PC-3 (cell line): Measurements from ENCODE around the gene RAI14.

ENCODE experiments used
- EZH2 ChIP-seq: fragments of 300-600 bp; sonication (generic); IDR thresholded peaks from one replicate; pipeline ENCODE4 v1.6.1; 2017; ENCODE audit warnings: antibody characterized with exemption, mild to moderate bottlenecking, low read length; ENCODE audit not compliant: unreplicated experiment
- EZH2phosphoT487 ChIP-seq: fragments of 300-600 bp; sonication (generic); IDR thresholded peaks from 2 replicates; pipeline ENCODE4 v1.6.1; 2018; ENCODE audit warnings: mild to moderate bottlenecking, antibody characterized with exemption, low read length, borderline replicate concordance
- TF ChIP-seq, protein P1 (sequence below): fragments of 300-600 bp; sonication (generic); conservative IDR thresholded peaks from 2 replicates; pipeline ENCODE4 v1.5.1; 2017; ENCODE audit warnings: antibody characterized with exemption, low read depth, mild to moderate bottlenecking, low read length

DNA sequence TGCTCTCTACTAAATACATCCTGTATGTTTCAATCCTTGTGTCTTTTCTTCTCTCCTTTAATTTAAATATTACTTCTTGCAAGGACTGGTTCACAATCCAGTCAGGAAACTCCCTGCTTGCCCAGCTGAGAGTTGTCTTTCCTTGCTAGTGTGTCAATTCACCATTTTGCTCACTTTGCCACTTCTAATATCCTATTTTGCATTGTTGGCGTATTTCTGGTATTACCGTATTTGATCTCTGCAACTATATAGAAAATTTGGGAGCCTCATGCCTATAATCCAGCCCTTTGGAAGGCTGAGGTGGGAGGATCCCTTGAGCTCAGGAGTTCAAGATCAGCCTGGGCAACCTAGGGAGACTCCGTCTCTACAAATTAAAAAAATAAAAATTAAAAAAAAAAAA, 92.3 kb downstream of the RAI14 start:
- TF ChIP-seq, protein P1, sequence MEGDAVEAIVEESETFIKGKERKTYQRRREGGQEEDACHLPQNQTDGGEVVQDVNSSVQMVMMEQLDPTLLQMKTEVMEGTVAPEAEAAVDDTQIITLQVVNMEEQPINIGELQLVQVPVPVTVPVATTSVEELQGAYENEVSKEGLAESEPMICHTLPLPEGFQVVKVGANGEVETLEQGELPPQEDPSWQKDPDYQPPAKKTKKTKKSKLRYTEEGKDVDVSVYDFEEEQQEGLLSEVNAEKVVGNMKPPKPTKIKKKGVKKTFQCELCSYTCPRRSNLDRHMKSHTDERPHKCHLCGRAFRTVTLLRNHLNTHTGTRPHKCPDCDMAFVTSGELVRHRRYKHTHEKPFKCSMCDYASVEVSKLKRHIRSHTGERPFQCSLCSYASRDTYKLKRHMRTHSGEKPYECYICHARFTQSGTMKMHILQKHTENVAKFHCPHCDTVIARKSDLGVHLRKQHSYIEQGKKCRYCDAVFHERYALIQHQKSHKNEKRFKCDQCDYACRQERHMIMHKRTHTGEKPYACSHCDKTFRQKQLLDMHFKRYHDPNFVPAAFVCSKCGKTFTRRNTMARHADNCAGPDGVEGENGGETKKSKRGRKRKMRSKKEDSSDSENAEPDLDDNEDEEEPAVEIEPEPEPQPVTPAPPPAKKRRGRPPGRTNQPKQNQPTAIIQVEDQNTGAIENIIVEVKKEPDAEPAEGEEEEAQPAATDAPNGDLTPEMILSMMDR: no peak
- TF ChIP-seq EZH2 (no peak), EZH2phosphoT487 (no peak)
